Loucy (cell line): Measurements from ENCODE around the gene OLAH.

Experiments used
- CTCF ChIP-seq: fragments of 200-600 bp; sonication (generic); conservative IDR thresholded peaks from 2 replicates; pipeline ENCODE4 v1.5.1; 2014; ENCODE audit warnings: mild to moderate bottlenecking, antibody characterized with exemption, low read length
- EZH2phosphoT487 ChIP-seq: fragments of 200-600 bp; IDR thresholded peaks from 2 replicates; pipeline ENCODE4 v1.6.1; 2018; ENCODE audit warnings: antibody characterized with exemption, mild to moderate bottlenecking, moderate library complexity, borderline replicate concordance

DNA sequence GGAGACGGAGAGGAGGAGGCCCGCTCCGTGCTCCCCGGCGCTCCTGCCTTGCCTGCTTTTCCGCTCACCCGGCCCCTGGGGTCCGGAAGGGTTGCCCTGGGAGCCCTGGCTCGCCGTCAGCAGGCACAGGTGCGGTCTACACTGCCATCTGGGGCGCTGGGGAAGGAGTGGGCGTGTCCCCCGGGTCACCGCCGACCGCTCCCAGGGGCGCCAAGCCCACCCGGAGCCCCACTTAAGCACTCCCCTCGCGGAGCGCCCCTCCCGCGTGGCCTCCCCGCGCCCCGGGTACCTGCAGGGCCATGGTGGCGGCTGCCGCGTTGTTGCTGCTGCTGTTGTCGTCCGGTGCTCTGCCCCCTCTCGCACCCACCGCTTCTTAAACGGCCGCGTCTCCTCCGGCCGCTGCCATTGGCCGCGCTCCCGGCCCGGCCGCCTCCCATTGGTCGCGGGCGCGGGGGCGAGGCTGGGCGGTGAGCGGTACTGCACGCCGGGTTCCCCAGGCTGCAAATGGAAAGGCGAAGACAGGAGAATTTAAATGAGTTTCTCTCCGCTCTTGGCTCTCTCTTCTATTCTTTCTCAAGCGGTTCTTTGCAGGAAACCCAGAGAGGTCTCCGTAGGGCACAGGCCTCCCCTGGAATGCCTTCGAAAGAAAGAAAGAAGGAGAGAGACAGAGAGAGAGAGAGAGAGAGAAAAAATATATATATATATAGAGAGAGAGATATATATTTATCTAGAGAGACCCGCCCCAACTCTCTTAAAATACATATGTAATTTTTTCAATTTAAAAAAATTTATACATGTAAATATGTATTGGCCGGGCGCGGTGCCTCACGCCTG is 44.9 kb downstream of the OLAH start, which contains the start of gene ACBD7:
- TF ChIP-seq CTCF, result 0 out of 2 replicates have a peak, but pooled peaks have one; percentile 10
- no peak for TF ChIP-seq EZH2phosphoT487
